Fibroblast of skin of scalp (primary cell): Measurements from ENCODE around the gene PLEKHA6. TPM values are rescaled to one million over a fixed set of nuclear protein-coding genes. Genes with fewer than 3 reads are reported as not detected.
A peak's percentile ranks its signal among the peaks of the same experiment; 100 is the strongest.

ENCODE experiments used
- DNase-seq: peaks from one replicate; pipeline ENCODE4 v3.0.0-alpha.2; 2013
- polyA plus RNA-seq, 2 experiments: library from polyadenylated mRNA; unstranded; fragments of 120-200 nt; gene quantifications; one replicate each; pipeline ENCODE4 v1.2.1, GENCODE V29; 2013; ENCODE audit not compliant: insufficient read length in 2 of 2

The PLEKHA6 gene, protein sequence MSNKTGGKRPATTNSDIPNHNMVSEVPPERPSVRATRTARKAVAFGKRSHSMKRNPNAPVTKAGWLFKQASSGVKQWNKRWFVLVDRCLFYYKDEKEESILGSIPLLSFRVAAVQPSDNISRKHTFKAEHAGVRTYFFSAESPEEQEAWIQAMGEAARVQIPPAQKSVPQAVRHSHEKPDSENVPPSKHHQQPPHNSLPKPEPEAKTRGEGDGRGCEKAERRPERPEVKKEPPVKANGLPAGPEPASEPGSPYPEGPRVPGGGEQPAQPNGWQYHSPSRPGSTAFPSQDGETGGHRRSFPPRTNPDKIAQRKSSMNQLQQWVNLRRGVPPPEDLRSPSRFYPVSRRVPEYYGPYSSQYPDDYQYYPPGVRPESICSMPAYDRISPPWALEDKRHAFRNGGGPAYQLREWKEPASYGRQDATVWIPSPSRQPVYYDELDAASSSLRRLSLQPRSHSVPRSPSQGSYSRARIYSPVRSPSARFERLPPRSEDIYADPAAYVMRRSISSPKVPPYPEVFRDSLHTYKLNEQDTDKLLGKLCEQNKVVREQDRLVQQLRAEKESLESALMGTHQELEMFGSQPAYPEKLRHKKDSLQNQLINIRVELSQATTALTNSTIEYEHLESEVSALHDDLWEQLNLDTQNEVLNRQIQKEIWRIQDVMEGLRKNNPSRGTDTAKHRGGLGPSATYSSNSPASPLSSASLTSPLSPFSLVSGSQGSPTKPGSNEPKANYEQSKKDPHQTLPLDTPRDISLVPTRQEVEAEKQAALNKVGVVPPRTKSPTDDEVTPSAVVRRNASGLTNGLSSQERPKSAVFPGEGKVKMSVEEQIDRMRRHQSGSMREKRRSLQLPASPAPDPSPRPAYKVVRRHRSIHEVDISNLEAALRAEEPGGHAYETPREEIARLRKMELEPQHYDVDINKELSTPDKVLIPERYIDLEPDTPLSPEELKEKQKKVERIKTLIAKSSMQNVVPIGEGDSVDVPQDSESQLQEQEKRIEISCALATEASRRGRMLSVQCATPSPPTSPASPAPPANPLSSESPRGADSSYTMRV
- polyA plus RNA-seq (2013, experiment 1 of 2; ENCODE audit: insufficient read length) = 0.34 TPM
- 0.46 TPM for polyA plus RNA-seq (2013, experiment 2 of 2; ENCODE audit: insufficient read length)

DNA sequence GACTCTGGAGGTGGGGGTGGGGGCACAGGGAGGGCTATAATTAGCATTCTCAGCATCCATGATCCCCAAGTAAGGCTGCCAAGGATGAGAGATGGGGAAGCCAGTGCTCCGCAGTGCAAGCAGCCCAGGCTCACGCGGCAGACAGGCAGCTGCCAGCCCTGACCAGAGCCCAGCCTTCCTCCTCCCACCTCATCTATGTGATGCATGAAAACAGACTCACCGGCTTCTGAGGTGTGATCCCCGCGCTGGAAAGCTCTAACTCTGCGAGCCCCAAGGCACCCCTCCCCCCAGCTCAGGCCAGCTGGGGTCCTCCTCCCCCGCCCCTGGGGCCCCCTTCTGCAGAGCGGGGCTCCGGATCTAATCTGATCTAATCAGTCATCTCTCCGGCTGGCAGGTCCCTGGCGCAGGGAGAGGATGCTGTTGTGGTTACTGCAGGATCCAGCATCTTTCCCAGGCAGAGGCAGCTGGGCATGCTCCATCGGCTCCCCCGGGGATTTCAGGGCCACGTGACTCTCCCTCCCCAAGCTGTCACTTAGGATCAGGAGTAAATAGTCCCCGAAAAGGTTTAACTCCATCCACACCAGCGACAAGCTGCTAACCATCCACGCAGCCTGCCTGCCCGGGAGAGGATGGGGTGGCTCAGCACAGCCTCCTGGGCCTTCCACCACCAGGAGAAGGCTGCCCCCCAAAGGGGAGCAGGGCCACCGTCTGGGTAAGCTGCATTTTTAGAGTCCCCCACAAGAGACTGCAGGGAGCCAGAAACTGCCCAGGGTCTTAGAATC is at the start of gene PLEKHA6:
Gene PLEKHA6, minus strand, starts transcription at position 456 of the 782 bp plus-strand sequence. CDS start 86,202 bp downstream, outside the sequence.
- peak; percentile 63 for DNase-seq

DNA sequence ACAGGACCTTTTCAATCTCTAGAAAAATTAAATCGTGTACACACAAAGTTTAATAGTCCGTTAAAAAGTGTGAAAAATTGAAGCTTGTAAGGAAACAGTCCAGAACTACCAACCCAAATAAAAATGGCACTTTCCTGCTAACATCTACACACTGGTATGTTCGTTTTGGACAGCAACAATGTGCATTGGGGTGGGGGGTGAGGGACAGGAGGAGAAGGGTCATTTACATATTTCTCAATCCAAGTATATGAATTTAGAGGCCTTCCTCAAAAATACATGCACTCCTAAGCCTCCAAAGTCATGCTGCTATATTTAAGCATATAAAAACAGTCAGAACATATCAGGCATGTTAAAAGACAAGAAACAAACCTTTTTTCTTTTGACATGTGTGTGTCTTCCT is 49.4 kb upstream of the PLEKHA6 start:
- peak; percentile 10 for DNase-seq

DNA sequence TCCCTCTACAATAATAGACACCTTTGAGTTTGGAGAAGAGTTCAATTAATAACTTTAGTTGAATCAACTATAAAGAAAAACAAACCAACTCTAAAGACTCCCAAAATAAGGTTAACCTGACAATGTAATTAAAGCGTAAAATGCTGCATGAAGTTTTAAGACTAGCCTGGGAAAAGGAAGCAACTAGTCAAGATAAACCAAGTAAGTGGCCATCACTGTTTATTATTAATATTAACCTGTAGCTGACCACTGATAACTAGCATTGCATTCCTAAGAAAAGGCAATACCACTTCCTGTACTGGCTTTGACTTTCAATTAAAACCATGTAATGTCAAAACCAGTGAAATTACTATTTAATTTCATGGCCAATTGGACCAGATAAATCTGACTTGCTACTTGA is 48.9 kb upstream of the PLEKHA6 start:
- DNase-seq = no peak

- peak; percentile 70 for DNase-seq
Observed at GRCh38 chr1:204408074-204408507, 48.4 kb upstream of the PLEKHA6 start.

GRCh38 chr1:204407295-204407971 is 47.7 kb upstream of the PLEKHA6 start:
- no peak for DNase-seq

GRCh38 chr1:204406621-204407020 is 46.9 kb upstream of the PLEKHA6 start:
- no peak for DNase-seq

GRCh38 chr1:204405988-204406387 is 46.3 kb upstream of the PLEKHA6 start:
- DNase-seq = no peak

DNA sequence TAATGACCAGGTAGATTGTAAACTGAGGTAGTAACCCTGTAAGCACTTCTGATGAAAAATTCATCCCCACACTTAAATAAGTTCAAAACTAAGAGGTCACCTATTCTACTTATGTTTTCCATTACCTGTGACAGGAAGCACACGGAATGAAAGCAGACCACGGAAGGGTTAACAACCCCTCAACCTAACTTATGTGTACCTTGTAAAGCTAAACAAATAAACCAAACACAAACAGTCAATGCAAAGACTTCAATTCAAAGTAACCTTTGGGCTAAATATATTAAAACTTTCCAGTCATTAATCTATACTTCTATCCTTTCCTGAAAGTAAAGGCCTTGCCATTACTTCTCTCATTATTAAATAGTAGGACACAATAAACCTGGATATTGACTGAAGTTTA is 44.9 kb upstream of the PLEKHA6 start:
- no peak for DNase-seq

- no peak for DNase-seq
Observed at GRCh38 chr1:204402391-204402790, 42.7 kb upstream of the PLEKHA6 start.

- DNase-seq = no peak
Observed at GRCh38 chr1:204401730-204402129, 42.0 kb upstream of the PLEKHA6 start.

DNA sequence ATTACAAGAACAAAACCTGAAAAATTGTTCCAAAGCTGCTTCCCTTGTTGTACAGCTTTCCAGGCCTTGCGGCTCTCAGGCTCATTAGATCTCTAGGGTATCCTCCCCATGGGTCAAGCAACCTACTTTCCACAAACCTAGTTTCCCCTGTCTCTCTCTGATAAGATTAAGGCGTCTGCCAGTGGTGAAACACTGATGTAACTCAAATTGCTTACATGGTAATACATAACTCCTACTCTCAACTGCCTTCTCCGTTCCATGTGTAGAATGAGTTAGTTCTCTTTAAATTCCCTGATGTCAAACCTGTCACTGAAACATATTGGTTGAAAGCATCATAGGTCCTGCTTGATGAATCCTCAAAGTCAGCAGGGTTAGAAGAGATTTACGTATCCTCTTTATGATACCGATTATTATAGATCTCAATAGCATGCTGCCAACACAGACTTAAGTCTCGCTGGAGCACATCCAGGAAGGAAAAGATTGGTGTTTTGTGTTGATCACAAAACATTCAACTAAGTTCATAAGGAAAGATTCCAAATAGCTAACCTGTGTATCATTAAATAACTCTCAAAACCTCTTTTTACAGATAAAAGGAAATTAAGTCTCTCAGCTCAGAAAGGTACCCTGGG is 41.3 kb upstream of the PLEKHA6 start:
- DNase-seq = no peak

- DNase-seq = peak; percentile 70
Observed at GRCh38 chr1:204398197-204399125, 38.7 kb upstream of the PLEKHA6 start.

GRCh38 chr1:204396015-204396583 is 36.4 kb upstream of the PLEKHA6 start:
- DNase-seq = no peak

GRCh38 chr1:204391629-204392028 is 31.9 kb upstream of the PLEKHA6 start:
- DNase-seq = no peak

DNA sequence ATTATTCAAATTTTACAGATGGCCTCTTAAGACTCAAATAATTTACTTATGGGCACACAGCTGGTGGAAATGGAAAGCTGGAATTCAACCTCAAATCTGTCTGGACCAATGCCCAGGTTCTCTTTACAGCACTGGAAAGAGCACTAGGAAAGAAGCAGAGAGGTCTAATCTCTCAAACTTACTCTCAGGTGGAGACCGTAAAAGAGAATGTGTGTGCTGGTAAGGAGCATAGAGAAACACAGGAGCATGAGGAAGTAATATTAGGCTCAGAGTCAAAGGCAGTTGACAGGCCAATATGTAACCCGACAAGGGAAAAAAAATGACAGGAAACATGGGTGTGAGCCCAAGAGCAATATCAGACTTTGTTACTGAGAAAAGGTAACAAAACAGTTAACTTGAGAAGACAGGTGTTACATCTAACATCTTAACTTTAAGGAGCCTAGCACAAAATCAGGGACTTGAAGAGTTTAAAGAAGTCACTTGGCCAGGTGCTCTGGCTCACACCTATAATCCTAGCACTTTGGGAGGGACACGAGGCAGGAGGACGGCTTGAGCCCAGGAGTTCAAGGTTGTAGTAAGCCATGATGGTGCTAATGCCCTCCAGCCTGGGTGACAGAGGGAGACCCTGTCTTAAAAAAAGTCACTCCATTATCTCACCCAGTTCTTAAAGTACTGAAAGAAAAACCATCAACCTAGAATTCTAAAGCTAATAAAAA is 31.2 kb upstream of the PLEKHA6 start:
- DNase-seq = no peak

GRCh38 chr1:204385727-204386126 is 26.0 kb upstream of the PLEKHA6 start:
- no peak for DNase-seq

GRCh38 chr1:204384636-204385352 is 25.1 kb upstream of the PLEKHA6 start:
- DNase-seq = peak; percentile 42
